ENCODE data around the gene GINS1.
"Not testable (repeated sequence)": the region's sequence is repeated elsewhere in the genome, so short reads cannot be mapped to it uniquely, and the experiment has no call there.

Gene GINS1

GRCh38 chr20:25394996-25395395 is 12.5 kb upstream of the GINS1 start:
- ChIA-PET CTCF (interaction anchor here (1.2 to 6.0 kb wide), 5 partner anchors 94 to 401 kb away, joined by 3 to 99 read pairs (median 3); no protein-coding TSS in a partner anchor), POLR2A (no interaction called here)
- H3K4me3 ChIP-seq (ENCODE audit: low read depth, low read length), result no peak overlapping the region
- DNase-seq (ENCODE audit: low read depth, low spot score), result no peak
- no peak for TF ChIP-seq CTCF (IDR thresholded peaks at IDR 0.05; ENCODE audit: insufficient read depth, low read length, missing control alignments)

- H3K4me3 ChIP-seq (ENCODE audit: low read depth, low read length), result no peak overlapping the region
- TF ChIP-seq CTCF (IDR thresholded peaks at IDR 0.05; ENCODE audit: insufficient read depth, low read length, missing control alignments), result no peak
- ChIA-PET POLR2A (no interaction called here), CTCF (interaction anchor here (0.8 to 6.0 kb wide), 8 partner anchors 12 to 402 kb away, joined by 3 to 99 read pairs (median 38); partner anchors contain the start of gene APMAP)
- no peak for DNase-seq (ENCODE audit: low read depth, low spot score)
These were observed 10.4 kb upstream of the GINS1 start for GRCh38 chr20:25397096-25397495.

- CTCF ChIA-PET, result interaction anchor here (0.8 to 6.0 kb wide), 23 partner anchors 11 to 408 kb away, joined by 3 to 99 read pairs (median 6); partner anchors contain the start of genes APMAP and GINS1
- POLR2A ChIA-PET, result no interaction called here
- no peak for TF ChIP-seq CTCF (IDR thresholded peaks at IDR 0.05; ENCODE audit: insufficient read depth, low read length, missing control alignments)
- no peak for DNase-seq (ENCODE audit: low read depth, low spot score)
- H3K4me3 ChIP-seq (ENCODE audit: low read depth, low read length), result no peak overlapping the region
These were observed 9.7 kb upstream of the GINS1 start for GRCh38 chr20:25397821-25398220.

- CTCF ChIA-PET, result interaction anchor here (0.6 to 6.0 kb wide), 48 partner anchors 10 to 408 kb away, joined by 3 to 99 read pairs (median 4); partner anchors contain the start of genes APMAP and GINS1
- TF ChIP-seq CTCF (IDR thresholded peaks at IDR 0.05; ENCODE audit: insufficient read depth, low read length, missing control alignments), result no peak
- POLR2A ChIA-PET, result interaction anchor here (0.6 to 1.6 kb wide), 3 partner anchors 28 to 151 kb away, joined by 3 read pairs; partner anchors contain the start of gene PYGB
- no peak overlapping the region for H3K4me3 ChIP-seq (ENCODE audit: low read depth, low read length)
- DNase-seq (ENCODE audit: low read depth, low spot score), result no peak
These were observed 9.0 kb upstream of the GINS1 start for GRCh38 chr20:25398376-25399036.

- ChIA-PET POLR2A (interaction anchor here (0.6 to 1.6 kb wide), 4 partner anchors 29 to 162 kb away, joined by 3 read pairs; partner anchors contain the start of gene PYGB), CTCF (interaction anchor here (0.6 to 6.0 kb wide), 51 partner anchors 10 to 409 kb away, joined by 3 to 99 read pairs (median 4); partner anchors contain the start of genes APMAP, GINS1 and PYGB)
- H3K4me3 ChIP-seq (ENCODE audit: low read depth, low read length), result no peak overlapping the region
- TF ChIP-seq CTCF (IDR thresholded peaks at IDR 0.05; ENCODE audit: insufficient read depth, low read length, missing control alignments), result peak; percentile 35
- DNase-seq (ENCODE audit: low read depth, low spot score), result peak; percentile 59
These were observed 8.4 kb upstream of the GINS1 start for GRCh38 chr20:25399037-25399430.

GRCh38 chr20:25400291-25400732 is 7.2 kb upstream of the GINS1 start:
- DNase-seq (ENCODE audit: low read depth, low spot score); H3K4me3 ChIP-seq (ENCODE audit: low read depth, low read length); POLR2A ChIA-PET: not testable (repeated sequence)
- CTCF ChIA-PET, result interaction anchor here (0.9 to 6.0 kb wide), 18 partner anchors 84 to 406 kb away, joined by 3 to 99 read pairs (median 8); partner anchors contain the start of genes APMAP and PYGB

Measured in AG04449 (cell line).